AG09319 (cell line): ENCODE results near the gene ATP11A.
A peak's percentile ranks its signal among the peaks of the same experiment; 100 is the strongest.
"Not testable (repeated sequence)": the region's sequence is repeated elsewhere in the genome, so short reads cannot be mapped to it uniquely, and the experiment has no call there.

Experiments
- DNase-seq: peaks from one replicate; pipeline ENCODE4 v3.0.0-alpha.2; 2010; ENCODE audit warnings: low read depth; ENCODE audit errors: extremely low read depth
- CTCF ChIP-seq: IDR thresholded peaks from 2 replicates; pipeline ENCODE4 v1.5.1; 2011; ENCODE audit warnings: low read depth, mild to moderate bottlenecking, inconsistent platforms, low read length, moderate library complexity

Gene ATP11A

GRCh38 chr13:112838038-112838841, 148.4 kb downstream of the ATP11A start:
- TF ChIP-seq CTCF, result no peak
- no peak for DNase-seq

- TF ChIP-seq CTCF, result no peak
- DNase-seq, result no peak
Observed at GRCh38 chr13:112838842-112839117, 148.9 kb downstream of the ATP11A start.

GRCh38 chr13:112839356-112840105, 149.7 kb downstream of the ATP11A start:
- TF ChIP-seq CTCF, result no peak
- DNase-seq, result peak; percentile 23

- TF ChIP-seq CTCF, result no peak
- no peak for DNase-seq
Observed at GRCh38 chr13:112840472-112841302, 150.8 kb downstream of the ATP11A start.

GRCh38 chr13:112841303-112842015, 151.6 kb downstream of the ATP11A start:
- DNase-seq, result not testable (repeated sequence)

- no peak for DNase-seq
- TF ChIP-seq CTCF, result no peak
Observed at GRCh38 chr13:112842343-112842856, 152.6 kb downstream of the ATP11A start.

- DNase-seq, result no peak
- no peak for TF ChIP-seq CTCF
Observed at GRCh38 chr13:112842931-112843391, 153.1 kb downstream of the ATP11A start.
